ENCODE data around the gene FGD2. TPM values are rescaled to one million over a fixed set of nuclear protein-coding genes. Genes with fewer than 3 reads are reported as not detected.

FGD2 gene
- total and polyA plus RNA-seq, 2 of the 8 experiments (the other 6 are each of a cell fraction or from before 2014, with no cell fraction given): 0.12 to 0.32 TPM

DNA sequence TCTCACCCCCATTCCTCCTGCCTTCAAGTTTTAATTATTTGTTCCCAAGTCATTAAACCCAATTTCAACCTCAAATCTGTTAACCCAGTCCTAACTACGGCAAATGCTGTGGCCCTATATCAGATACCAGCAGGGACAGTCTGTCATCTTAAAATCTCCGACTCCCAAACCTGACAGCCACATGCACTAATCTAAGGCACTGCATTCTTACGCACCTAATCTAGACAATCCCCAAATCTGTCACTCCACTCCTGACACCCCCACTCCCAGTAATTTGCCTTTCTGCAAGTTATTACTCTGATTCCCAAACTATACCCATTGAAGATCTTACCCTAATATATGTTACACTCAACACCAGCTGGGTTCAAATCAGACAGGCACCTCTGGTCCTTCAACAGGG lies 21.9 kb upstream of the FGD2 start:
- CTCF ChIA-PET (ENCODE audit: partially characterized antibody): interaction anchor here (14.9 kb wide), 1 partner anchor 35 kb away, joined by 237 read pairs; no protein-coding TSS in a partner anchor
- 92% methylated on average over 3 of the region's 3 CpGs; no CpG with 5 or more reads in 1 of the 2 experiments for WGBS, 2 experiments (ENCODE audit: extremely low coverage in 1 of 2, insufficient coverage in 1 of 2, insufficient read length in 1 of 2, insufficient replicate concordance in 2 of 2, low coverage in 1 of 2, low lambda C conversion rate in 2 of 2, missing lambda C conversion rate in 1 of 2)

More for the DNA sequence above, 21.9 kb upstream of the FGD2 start:
- H3K4me2 ChIP-seq (ENCODE audit: insufficient read depth in 1 of 2, low read depth in 2 of 2, low read length in 2 of 2): peak overlapping the region; percentile 97 to 98; a peak in 2 of 4 replicates
- FAIRE-seq: no peak
- POLR2A ChIA-PET (ENCODE audit: partially characterized antibody): interaction anchor here (1.8 to 2.1 kb wide), 2 partner anchors 30 to 34 kb away, joined by 4 to 8 read pairs; no protein-coding TSS in a partner anchor
- DNase-seq (ENCODE audit: low read depth in 1 of 2, low spot score in 2 of 2): no peak
- 0 out of 2 replicates have a peak overlapping the region, but pooled peaks have one; percentile 27 for H2BK12ac ChIP-seq (ENCODE audit: low read depth, low read length)
- H3K4ac ChIP-seq (replicated peaks; ENCODE audit: insufficient read length, low read depth, low read length): no peak overlapping the region
- no peak overlapping the region for H3K56ac ChIP-seq (replicated peaks; ENCODE audit: insufficient read length, low read depth, low read length)
- no peaks in the 10 kb centered on the region; a peak in 1 of 7 replicates for H3K27me3 ChIP-seq (replicated peaks in 1 of 4; ENCODE audit: control insufficient read depth in 3 of 4, extremely low read depth in 1 of 4, insufficient read depth in 3 of 4, low read length in 3 of 4)
- no peak overlapping the region for H4K91ac ChIP-seq (replicated peaks; ENCODE audit: insufficient read length, low read length)
- H3K79me1 ChIP-seq (ENCODE audit: low read depth, low read length): peaks cover 12% of the 10 kb centered on the region
- H3K23ac ChIP-seq (ENCODE audit: insufficient read length): no peak overlapping the region
- H3K23me2 ChIP-seq (ENCODE audit: low read depth, low read length): peaks cover 13% of the 10 kb centered on the region; the same call in 1 of the 2 replicates
- no peak overlapping the region for H3K14ac ChIP-seq (ENCODE audit: insufficient read length)
- H3K36me3 ChIP-seq (ENCODE audit: control insufficient read depth in 2 of 4, insufficient read depth in 4 of 4, low read length in 3 of 4): peaks cover 0 to 3% (median under 1%) of the 10 kb centered on the region in 4 experiments; a peak in 5 of 8 replicates
- H4K8ac ChIP-seq (ENCODE audit: extremely low read depth, insufficient read depth, low read length): no peak overlapping the region
- no peak overlapping the region for H3K27ac ChIP-seq (ENCODE audit: low read depth, low read length)
- H3K4me1 ChIP-seq (replicated peaks in 1 of 4; ENCODE audit: control insufficient read depth in 3 of 4, insufficient read depth in 4 of 4, low read length in 3 of 4): peaks cover 10 to 18% (median 14%) of the 10 kb centered on the region in 4 experiments
- peaks cover 35 to 43% of the 10 kb centered on the region in 2 experiments for H4K20me1 ChIP-seq (replicated peaks in 1 of 2; ENCODE audit: control insufficient read depth in 1 of 2, insufficient read depth in 2 of 2, low read length in 2 of 2)
- no peak overlapping the region for H3K4me3 ChIP-seq (ENCODE audit: extremely low read depth in 1 of 4, insufficient read depth in 2 of 4, low read depth in 3 of 4, low read length in 4 of 4)
- no peak overlapping the region for H2BK15ac ChIP-seq (ENCODE audit: low read length)
- peak overlapping the region in 1 of 4 experiments; percentile 4; a peak in 1 of 7 replicates for H3K9ac ChIP-seq (replicated peaks in 1 of 4; ENCODE audit: extremely low read depth in 1 of 4, low read depth in 3 of 4, low read length in 3 of 4)
- no peak overlapping the region for H4K5ac ChIP-seq (ENCODE audit: insufficient read length, low read depth, low read length)
- H3K18ac ChIP-seq (ENCODE audit: extremely low read depth, low read length): no peak overlapping the region
- no peak overlapping the region for H2AFZ ChIP-seq (ENCODE audit: low read length)
- H2BK120ac ChIP-seq (replicated peaks; ENCODE audit: low read depth, low read length): no peak overlapping the region
- no peaks in the 10 kb centered on the region for H3K9me3 ChIP-seq (ENCODE audit: insufficient read depth in 2 of 2, low read depth in 1 of 2, low read length in 1 of 2)
- peaks cover 32 to 71% of the 10 kb centered on the region in 2 experiments for H3K79me2 ChIP-seq (ENCODE audit: control insufficient read depth in 1 of 2, insufficient read depth in 2 of 2, low read length in 2 of 2)
- no peak overlapping the region for H2BK20ac ChIP-seq (ENCODE audit: low read length)
- H2BK5ac ChIP-seq (ENCODE audit: low read depth, low read length): 0 out of 2 replicates have a peak overlapping the region, but pooled peaks have one; percentile 60
- H2AK5ac ChIP-seq (ENCODE audit: low read depth, low read length): 0 out of 2 replicates have a peak overlapping the region, but pooled peaks have one; percentile 96
- TF ChIP-seq TBP (IDR thresholded peaks at IDR 0.05; ENCODE audit: low read depth, low read length): no peak
- no peak for TF ChIP-seq EP300 (IDR thresholded peaks at IDR 0.05; ENCODE audit: borderline replicate concordance in 1 of 2, low read depth in 2 of 2, low read length in 2 of 2)

All from H1 (cell line).